ENCODE measurements around the gene SMIM32. TPM values are rescaled to one million over a fixed set of nuclear protein-coding genes. Genes with fewer than 3 reads are reported as not detected.

Gene SMIM32
- total RNA-seq, 2 donors from 2014 or later, result not detected

DNA sequence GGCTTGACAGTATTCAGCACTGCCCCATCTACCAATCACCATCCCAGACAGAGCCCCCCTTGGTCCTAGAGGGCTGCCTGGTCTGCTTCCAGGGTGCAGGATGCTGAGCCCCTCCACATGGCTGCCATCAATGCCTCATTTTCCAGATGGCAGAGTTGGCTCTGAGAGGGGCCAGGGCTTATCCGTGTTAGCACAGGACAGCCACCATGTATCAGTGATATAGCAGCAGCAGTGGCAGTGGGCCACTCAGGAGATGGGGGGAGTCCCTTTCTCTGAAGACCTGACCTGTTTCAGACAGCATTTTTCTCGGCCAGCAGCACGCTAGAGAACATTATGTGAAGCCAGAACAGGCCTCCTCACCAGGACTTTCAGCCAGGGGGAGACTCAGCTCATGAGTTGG, 1.6 kb upstream of the SMIM32 start:
- peaks cover 11 to 29% of the 10 kb centered on the region in 2 donors for H3K4me1 ChIP-seq (ENCODE audit: control insufficient read depth in 1 of 2, low read depth in 2 of 2)
- no peaks in the 10 kb centered on the region for H3K27me3 ChIP-seq (replicated peaks; ENCODE audit: insufficient read depth)
- TF ChIP-seq, protein P1, sequence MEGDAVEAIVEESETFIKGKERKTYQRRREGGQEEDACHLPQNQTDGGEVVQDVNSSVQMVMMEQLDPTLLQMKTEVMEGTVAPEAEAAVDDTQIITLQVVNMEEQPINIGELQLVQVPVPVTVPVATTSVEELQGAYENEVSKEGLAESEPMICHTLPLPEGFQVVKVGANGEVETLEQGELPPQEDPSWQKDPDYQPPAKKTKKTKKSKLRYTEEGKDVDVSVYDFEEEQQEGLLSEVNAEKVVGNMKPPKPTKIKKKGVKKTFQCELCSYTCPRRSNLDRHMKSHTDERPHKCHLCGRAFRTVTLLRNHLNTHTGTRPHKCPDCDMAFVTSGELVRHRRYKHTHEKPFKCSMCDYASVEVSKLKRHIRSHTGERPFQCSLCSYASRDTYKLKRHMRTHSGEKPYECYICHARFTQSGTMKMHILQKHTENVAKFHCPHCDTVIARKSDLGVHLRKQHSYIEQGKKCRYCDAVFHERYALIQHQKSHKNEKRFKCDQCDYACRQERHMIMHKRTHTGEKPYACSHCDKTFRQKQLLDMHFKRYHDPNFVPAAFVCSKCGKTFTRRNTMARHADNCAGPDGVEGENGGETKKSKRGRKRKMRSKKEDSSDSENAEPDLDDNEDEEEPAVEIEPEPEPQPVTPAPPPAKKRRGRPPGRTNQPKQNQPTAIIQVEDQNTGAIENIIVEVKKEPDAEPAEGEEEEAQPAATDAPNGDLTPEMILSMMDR (IDR thresholded peaks at IDR 0.05), result no peak
- no peaks in the 10 kb centered on the region for H3K36me3 ChIP-seq
- no peak for DNase-seq (ENCODE audit: low spot score)
- H3K9me3 ChIP-seq, result no peaks in the 10 kb centered on the region
- H3K4me3 ChIP-seq, result no peak overlapping the region
- no peak for ATAC-seq (ENCODE audit: insufficient number of reproducible peaks, low FRiP score, low read depth)
- H3K27ac ChIP-seq, result no peak overlapping the region

DNA sequence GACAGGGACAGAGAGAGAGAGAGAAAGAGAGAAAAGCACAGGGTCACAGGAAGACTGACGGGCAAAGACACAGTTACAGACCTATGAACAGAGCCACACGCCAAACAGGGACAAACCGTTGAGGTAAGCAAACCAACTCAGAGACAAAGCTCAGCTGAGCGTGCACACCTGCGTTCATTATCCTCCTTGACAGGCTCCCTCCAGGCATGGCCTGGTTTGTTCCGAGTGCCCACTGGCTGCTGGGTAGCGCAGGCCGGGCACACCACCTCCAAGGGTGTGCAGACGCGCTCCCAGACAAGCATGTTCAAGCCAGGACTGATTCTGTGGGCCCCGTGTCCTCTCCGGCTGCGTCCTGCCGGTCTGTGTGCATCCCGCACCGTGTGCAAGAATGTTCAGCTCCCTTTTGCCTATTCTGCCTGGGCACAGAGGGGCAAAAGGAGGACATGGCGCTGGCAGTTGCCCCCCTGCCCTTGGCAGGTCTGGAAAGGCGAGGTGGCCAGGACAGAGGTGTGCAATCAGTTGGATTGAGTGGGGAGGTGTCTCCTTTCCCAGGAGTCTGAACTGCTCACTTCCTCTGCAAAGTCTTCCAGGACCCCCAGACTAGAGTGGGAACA, 467 bp upstream of the SMIM32 start:
- ATAC-seq (ENCODE audit: insufficient number of reproducible peaks, low FRiP score, low read depth), result no peak

DNA sequence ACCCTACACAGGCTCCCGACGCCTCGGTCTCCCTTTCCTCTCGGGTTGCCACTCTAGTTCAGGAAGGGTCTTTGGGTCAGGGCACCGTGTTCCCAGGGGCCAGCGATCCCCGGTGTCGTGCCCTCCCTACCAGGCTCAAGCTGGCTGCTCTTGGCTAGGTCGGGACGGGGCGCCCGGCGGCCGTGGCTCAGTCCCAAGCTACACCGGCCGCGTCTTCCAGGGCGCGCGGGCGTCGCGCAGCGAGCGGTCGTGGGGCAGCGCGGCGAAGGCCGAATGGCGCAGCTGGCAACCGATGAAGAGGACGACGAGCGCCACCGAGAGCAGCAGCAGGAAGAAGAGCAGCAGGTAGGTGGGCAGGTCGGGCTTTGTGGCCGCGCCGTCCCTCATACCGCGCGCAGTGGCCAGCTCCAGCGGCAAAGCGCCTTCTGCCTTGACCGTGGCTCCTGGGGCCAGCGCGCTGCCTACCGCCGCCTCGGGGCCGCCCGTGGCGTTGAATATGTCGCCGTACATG, 892 bp downstream of the SMIM32 start:
- Histone ChIP-seq H3K27me3 (replicated peaks; ENCODE audit: insufficient read depth) (no peaks in the 10 kb centered on the region), H3K4me3 (peak overlapping the region; percentile 58), H3K27ac (no peak overlapping the region), H3K4me1 (ENCODE audit: control insufficient read depth in 1 of 2, low read depth in 2 of 2) (peaks cover 11 to 29% of the 10 kb centered on the region in 2 donors), H3K36me3 (peaks cover 6% of the 10 kb centered on the region), H3K9me3 (no peaks in the 10 kb centered on the region)
- DNase-seq (ENCODE audit: low spot score), result no peak
- ATAC-seq (ENCODE audit: insufficient number of reproducible peaks, low FRiP score, low read depth), result no peak
- TF ChIP-seq, protein P1 (IDR thresholded peaks at IDR 0.05), result no peak

More for the DNA sequence above, 467 bp upstream of the SMIM32 start:
- no peak overlapping the region for H3K27ac ChIP-seq
- no peaks in the 10 kb centered on the region for H3K27me3 ChIP-seq (replicated peaks; ENCODE audit: insufficient read depth)
- H3K4me1 ChIP-seq (ENCODE audit: control insufficient read depth in 1 of 2, low read depth in 2 of 2), result peaks cover 11 to 29% of the 10 kb centered on the region in 2 donors
- no peaks in the 10 kb centered on the region for H3K9me3 ChIP-seq
- no peak for DNase-seq (ENCODE audit: low spot score)
- TF ChIP-seq, protein P1 (IDR thresholded peaks at IDR 0.05), result no peak
- peak overlapping the region; percentile 58 for H3K4me3 ChIP-seq
- H3K36me3 ChIP-seq, result no peaks in the 10 kb centered on the region

DNA sequence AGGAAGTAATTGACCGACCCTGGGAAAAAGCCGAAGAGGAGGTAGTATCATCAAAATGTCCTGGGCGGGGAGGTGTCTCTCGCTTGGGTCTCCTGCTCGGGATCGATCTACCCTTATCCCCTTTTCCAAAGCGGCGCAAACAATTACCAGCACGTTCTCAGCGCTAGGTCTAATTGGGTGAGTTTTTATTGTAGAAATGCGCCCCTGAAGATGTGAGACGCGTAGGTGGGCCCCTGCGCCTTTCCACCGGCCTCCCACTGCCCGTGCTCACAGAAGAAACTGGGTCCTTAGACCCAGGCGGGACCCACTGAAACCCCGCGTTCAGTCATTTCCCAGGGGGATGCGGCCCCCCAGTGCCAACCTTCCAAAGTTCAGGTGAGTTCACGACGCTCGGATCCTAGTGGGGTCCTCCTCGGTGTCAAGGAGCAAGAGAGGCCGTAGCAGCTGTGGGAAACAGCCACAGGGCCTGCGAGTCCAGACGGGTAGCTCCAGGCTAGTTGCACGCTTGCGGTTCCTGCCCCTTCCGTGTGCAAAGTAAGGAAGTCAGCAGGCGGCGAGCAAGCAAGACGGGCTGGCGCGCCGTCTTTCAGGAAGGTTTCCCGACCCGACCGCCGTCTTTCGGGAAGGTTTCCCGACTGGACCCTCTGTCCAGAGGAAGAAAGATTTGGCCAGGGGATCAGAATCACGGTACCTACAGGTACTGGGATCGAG, 1.5 kb downstream of the SMIM32 start:
- no peak overlapping the region for H3K27ac ChIP-seq
- no peaks in the 10 kb centered on the region for H3K9me3 ChIP-seq
- peaks cover 6% of the 10 kb centered on the region for H3K36me3 ChIP-seq
- H3K4me1 ChIP-seq (ENCODE audit: control insufficient read depth in 1 of 2, low read depth in 2 of 2), result peaks cover 11 to 27% of the 10 kb centered on the region in 2 donors
- no peaks in the 10 kb centered on the region for H3K27me3 ChIP-seq (replicated peaks; ENCODE audit: insufficient read depth)
- TF ChIP-seq, protein P1 (IDR thresholded peaks at IDR 0.05), result no peak
- DNase-seq (ENCODE audit: low spot score), result no peak
- ATAC-seq (ENCODE audit: insufficient number of reproducible peaks, low FRiP score, low read depth), result no peak
- peak overlapping the region; percentile 58 for H3K4me3 ChIP-seq

DNA sequence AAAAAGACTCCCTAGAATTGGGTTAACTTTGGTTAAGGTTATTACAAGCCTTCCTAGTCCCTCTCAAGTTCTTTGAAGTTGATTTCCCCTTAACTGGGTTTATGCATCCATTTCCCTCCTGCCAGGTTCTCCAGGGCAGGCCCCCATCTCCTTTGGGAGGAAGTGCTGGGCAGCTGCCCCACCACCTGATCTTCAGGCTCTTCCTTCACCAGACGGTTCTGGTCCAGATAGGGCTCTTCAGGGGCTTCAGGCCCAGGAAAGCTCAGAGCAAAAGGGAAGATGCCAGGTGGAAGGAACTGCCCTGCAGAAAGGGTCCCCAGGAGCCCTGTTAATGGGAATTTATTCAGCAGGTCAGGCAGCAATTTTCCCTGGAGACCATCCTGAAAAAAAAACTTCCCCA, 2.1 kb downstream of the SMIM32 start:
- Histone ChIP-seq H3K9me3 (no peaks in the 10 kb centered on the region), H3K27me3 (replicated peaks; ENCODE audit: insufficient read depth) (no peaks in the 10 kb centered on the region), H3K27ac (no peak overlapping the region), H3K36me3 (peaks cover 6% of the 10 kb centered on the region), H3K4me1 (ENCODE audit: control insufficient read depth in 1 of 2, low read depth in 2 of 2) (peaks cover 11 to 22% of the 10 kb centered on the region in 2 donors), H3K4me3 (no peak overlapping the region)
- TF ChIP-seq, protein P1 (IDR thresholded peaks at IDR 0.05), result no peak
- DNase-seq (ENCODE audit: low spot score), result no peak
- no peak for ATAC-seq (ENCODE audit: insufficient number of reproducible peaks, low FRiP score, low read depth)

Data from thoracic aorta (tissue), 2 donors.